ENCODE results near the gene SAMD3.
"Not testable (repeated sequence)": the region's sequence is repeated elsewhere in the genome, so short reads cannot be mapped to it uniquely, and the experiment has no call there.

DNA sequence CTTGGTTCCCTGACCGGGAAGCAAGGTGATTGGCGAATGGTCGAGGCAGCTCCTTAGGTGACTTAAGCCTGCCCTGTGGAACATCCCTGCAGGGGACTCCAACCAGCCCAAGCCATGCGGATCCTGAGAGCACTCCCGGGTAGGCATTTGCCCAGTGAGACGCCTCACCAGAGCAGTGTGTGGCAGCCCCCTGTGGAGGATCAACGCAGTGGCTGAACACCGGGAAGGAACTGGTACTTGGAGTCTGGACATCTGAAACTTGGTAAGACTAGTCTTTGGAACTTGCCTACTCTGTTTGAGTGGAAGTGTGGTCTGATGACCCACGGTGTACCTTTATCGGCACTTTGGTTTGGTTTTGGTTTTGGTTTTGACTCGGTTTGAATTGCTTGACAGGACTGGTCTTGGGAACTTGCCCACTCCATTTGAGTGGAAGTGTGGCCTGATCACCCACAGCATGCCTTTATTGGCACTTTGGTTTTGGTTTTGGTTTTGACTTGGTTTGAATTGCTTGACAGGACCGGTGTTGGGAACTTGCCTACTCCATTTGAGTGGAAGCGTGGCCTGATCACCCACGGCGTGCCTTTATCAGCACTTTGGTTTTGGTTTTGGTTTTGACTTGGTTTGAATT lies 38.0 kb upstream of the SAMD3 start:
- TF ChIP-seq CTCF (IDR thresholded peaks at IDR 0.05); POLR2AphosphoS5 (IDR thresholded peaks at IDR 0.05; ENCODE audit: low read depth, low read length): not testable (repeated sequence)
